PC-9 (cell line): ENCODE data around the gene ADPRM. TPM values are rescaled to one million over a fixed set of nuclear protein-coding genes. Genes with fewer than 3 reads are reported as not detected.

Experiments used
- BruUV-seq: library from RNA; stranded (reverse); fragments of 400-500 nt; replicated peaks from 2 replicates; lab custom pipeline; 2021; lab: Mats Ljungman, UMichigan
- CTCF ChIA-PET: fragments of 300-600 bp; sonication (Branson Sonifier 250); formaldehyde crosslinking; loops from one replicate; lab custom pipeline; 2022; ENCODE audit warnings: antibody characterized with exemption; lab: Charles Lee
- POLR2A ChIA-PET: fragments of 300-600 bp; sonication (Branson Sonifier 250); formaldehyde crosslinking; loops from one replicate; lab custom pipeline; 2022; ENCODE audit warnings: antibody characterized with exemption; ENCODE audit not compliant: unreplicated experiment; lab: Charles Lee
- DNase-seq, 2 experiments: peaks; one replicate each; pipeline versions ENCODE4 v3.0.0 to v3.0.0-alpha.2; 2015 to 2022; ENCODE audit warnings: mixed read lengths in 1 of 2
- H2AFZ ChIP-seq: fragments of 200-600 bp; sonication (generic); 2 replicates; pipeline ENCODE4 v1.8.1; 2017; ENCODE audit warnings: antibody characterized with exemption
- H3F3A ChIP-seq: fragments of 200-600 bp; sonication (generic); 2 replicates; pipeline ENCODE4 v1.8.1; 2017; ENCODE audit warnings: antibody characterized with exemption, mild to moderate bottlenecking, low read depth; ENCODE audit not compliant: insufficient read depth
- H3K27ac ChIP-seq: fragments of 200-600 bp; sonication (generic); 2 replicates; pipeline ENCODE4 v1.6.1; 2016; ENCODE audit warnings: mixed run types
- H3K27me3 ChIP-seq: fragments of 200-600 bp; sonication (generic); 2 replicates; pipeline ENCODE4 v1.6.1; 2016; ENCODE audit warnings: low read depth, mixed run types; ENCODE audit not compliant: insufficient read depth
- H3K36me3 ChIP-seq: fragments of 200-600 bp; sonication (generic); 2 replicates; pipeline ENCODE4 v1.6.1; 2016; ENCODE audit warnings: low read depth, mixed run types
- H3K4me1 ChIP-seq: fragments of 200-600 bp; sonication (generic); replicated peaks from 2 replicates; pipeline ENCODE4 v1.6.1; 2016; ENCODE audit warnings: mixed run types; ENCODE audit not compliant: insufficient read depth
- H3K4me2 ChIP-seq: fragments of 200-600 bp; sonication (generic); 2 replicates; pipeline ENCODE4 v1.6.1; 2017; ENCODE audit warnings: mixed run types
- H3K4me3 ChIP-seq: fragments of 200-600 bp; sonication (generic); 2 replicates; pipeline ENCODE4 v1.6.1; 2016; ENCODE audit warnings: mixed run types
- H3K79me2 ChIP-seq: fragments of 200-600 bp; sonication (generic); 2 replicates; pipeline ENCODE4 v1.6.1; 2017; ENCODE audit warnings: low read depth, mixed run types
- H3K9me2 ChIP-seq: fragments of 200-600 bp; sonication (generic); 2 replicates; pipeline ENCODE4 v1.8.1; 2017; ENCODE audit warnings: mild to moderate bottlenecking; ENCODE audit not compliant: insufficient read depth
- H3K9me3 ChIP-seq: fragments of 200-600 bp; sonication (generic); 2 replicates; pipeline ENCODE4 v1.8.1; 2016; ENCODE audit warnings: low read depth; ENCODE audit not compliant: insufficient read depth
- H4K20me1 ChIP-seq: fragments of 200-600 bp; sonication (generic); 2 replicates; pipeline ENCODE4 v1.8.1; 2017; ENCODE audit not compliant: insufficient read depth
- CTCF ChIP-seq: fragments of 200-600 bp; sonication (generic); conservative IDR thresholded peaks from 2 replicates; pipeline ENCODE4 v1.6.1; 2017; ENCODE audit warnings: mixed run types, antibody characterized with exemption, mild to moderate bottlenecking, moderate library complexity
- EZH2 ChIP-seq: fragments of 200-600 bp; sonication (generic); IDR thresholded peaks from 2 replicates; pipeline ENCODE4 v1.8.0; 2017; ENCODE audit warnings: antibody characterized with exemption, low read depth
- intact Hi-C: fragments of 100-400 bp; cut with micrococcal nuclease; formaldehyde crosslinking; loops from one replicate; pipeline ENCODE4 v1.10.0; 2022; ENCODE audit not compliant: unreplicated experiment
- total RNA-seq: library from RNA; stranded (reverse); gene quantifications from 2 replicates; pipeline ENCODE4 v1.2.3, GENCODE V29; 2021

Gene ADPRM
- total RNA-seq, 1 experiment from 2014 or later: 6.4 TPM

DNA sequence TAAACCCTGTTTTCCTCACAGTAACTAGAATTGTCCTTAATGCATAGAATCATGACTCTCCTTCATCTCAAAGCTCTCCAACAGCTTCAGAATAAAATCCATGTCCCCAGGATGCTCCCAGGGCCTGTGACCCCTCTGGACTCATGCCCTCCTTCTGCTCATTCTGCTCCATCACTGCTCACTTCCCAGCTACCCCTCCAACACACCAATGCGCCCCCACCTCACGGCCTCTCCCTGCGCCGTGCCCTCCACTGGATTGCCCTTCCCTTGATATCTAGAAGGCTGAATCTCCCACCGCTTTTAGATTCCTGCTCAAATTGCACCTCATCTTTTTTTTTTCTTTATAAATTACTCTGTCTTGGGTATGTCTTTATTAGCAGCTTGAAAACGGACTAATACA is 45.0 kb downstream of the ADPRM start:
- no TSS peak for BruUV-seq
- H2AFZ ChIP-seq: no peak overlapping the region
- H3K27ac ChIP-seq: no peak overlapping the region
- intact Hi-C loops: no loop called here
- no peak overlapping the region for H3K4me2 ChIP-seq
- H3K9me3 ChIP-seq: no peaks in the 10 kb centered on the region
- H3K79me2 ChIP-seq: no peaks in the 10 kb centered on the region
- no peak for DNase-seq
- CTCF ChIA-PET: interaction anchor here (0.6 kb wide), 1 partner anchor 1248 kb away, joined by 5 read pairs; no protein-coding TSS in a partner anchor
- H3F3A ChIP-seq: no peaks in the 10 kb centered on the region
- no peaks in the 10 kb centered on the region for H3K4me1 ChIP-seq
- H3K27me3 ChIP-seq: peaks cover 58% of the 10 kb centered on the region
- POLR2A ChIA-PET: no interaction called here
- no peak for TF ChIP-seq EZH2
- no peak for TF ChIP-seq CTCF
- no peaks in the 10 kb centered on the region for H3K36me3 ChIP-seq
- H3K9me2 ChIP-seq: no peaks in the 10 kb centered on the region
- no peak overlapping the region for H3K4me3 ChIP-seq
- H4K20me1 ChIP-seq: no peaks in the 10 kb centered on the region

- Histone ChIP-seq H3K4me1 (no peaks in the 10 kb centered on the region), H3K27ac (no peak overlapping the region), H3K4me2 (no peak overlapping the region), H3K36me3 (no peaks in the 10 kb centered on the region), H3K9me2 (no peaks in the 10 kb centered on the region), H3K79me2 (no peaks in the 10 kb centered on the region), H3K9me3 (no peaks in the 10 kb centered on the region), H3F3A (no peaks in the 10 kb centered on the region), H2AFZ (no peak overlapping the region), H4K20me1 (no peaks in the 10 kb centered on the region), H3K27me3 (peaks cover 52% of the 10 kb centered on the region), H3K4me3 (no peak overlapping the region)
- no TSS peak for BruUV-seq
- POLR2A ChIA-PET: no interaction called here
- no peak for DNase-seq
- no peak for TF ChIP-seq CTCF
- no peak for TF ChIP-seq EZH2
- intact Hi-C loops: no loop called here
- CTCF ChIA-PET: no interaction called here
Measured at GRCh38 chr17:10743316-10744009, 46.1 kb downstream of the ADPRM start.

GRCh38 chr17:10744501-10745000 is 47.2 kb downstream of the ADPRM start:
- no peaks in the 10 kb centered on the region for H3K79me2 ChIP-seq
- no peaks in the 10 kb centered on the region for H3K9me3 ChIP-seq
- intact Hi-C loops: no loop called here
- ChIA-PET POLR2A (no interaction called here), CTCF (no interaction called here)
- TF ChIP-seq CTCF (no peak), EZH2 (no peak)
- no peak overlapping the region for H2AFZ ChIP-seq
- no peak overlapping the region for H3K4me3 ChIP-seq
- no TSS peak for BruUV-seq
- no peaks in the 10 kb centered on the region for H4K20me1 ChIP-seq
- H3K4me1 ChIP-seq: no peaks in the 10 kb centered on the region
- no peaks in the 10 kb centered on the region for H3K9me2 ChIP-seq
- H3K36me3 ChIP-seq: no peaks in the 10 kb centered on the region
- H3K27ac ChIP-seq: no peak overlapping the region
- no peak overlapping the region for H3K4me2 ChIP-seq
- no peaks in the 10 kb centered on the region for H3F3A ChIP-seq
- H3K27me3 ChIP-seq: peaks cover 56% of the 10 kb centered on the region
- no peak for DNase-seq
